Endothelial cell of umbilical vein (primary cell): ENCODE results near the gene RECQL5. TPM values are rescaled to one million over a fixed set of nuclear protein-coding genes. Genes with fewer than 3 reads are reported as not detected.

ENCODE experiments used
- BruUV-seq: library from RNA; stranded (reverse); fragments of 400-500 nt; replicated peaks from 2 replicates; lab custom pipeline; 2021; lab: Mats Ljungman, UMichigan
- CTCF ChIA-PET: fragments of 300-600, 350-600 bp; sonication (Branson Sonifier 250); formaldehyde crosslinking; loops from one replicate; lab custom pipeline; 2021; ENCODE audit warnings: antibody characterized with exemption, inconsistent platforms; lab: Charles Lee
- POLR2A ChIA-PET: fragments of 300-600, 350-600 bp; sonication (Branson Sonifier 250); formaldehyde crosslinking; loops from one replicate; lab custom pipeline; 2021; ENCODE audit warnings: antibody characterized with exemption, inconsistent platforms; lab: Charles Lee
- DNase-seq: peaks from one replicate; pipeline ENCODE4 v3.0.0-alpha.2; 2011; ENCODE audit warnings: low read depth, low spot score
- FAIRE-seq: peaks from 2 replicates; lab custom pipeline; 2011; peaks lifted over from hg19 to GRCh38; lab: Jason Lieb, UNC
- H2AFZ ChIP-seq: 2 replicates; pipeline ENCODE4 v1.6.0; 2012; ENCODE audit warnings: low read depth, low read length, control low read depth, inconsistent platforms
- H3K27ac ChIP-seq: 2 replicates; pipeline ENCODE4 v1.5.1; 2011; ENCODE audit warnings: low read depth, mild to moderate bottlenecking, control low read depth, low read length, moderate library complexity; ENCODE audit not compliant: insufficient read depth
- H3K27me3 ChIP-seq, 2 experiments: 2 replicates each; pipeline versions ENCODE4 v1.6.0 to v1.6.1; 2011; ENCODE audit warnings: low read length in 2 of 2, mixed read lengths in 1 of 2; ENCODE audit not compliant: control insufficient read depth in 2 of 2, insufficient read depth in 2 of 2
- H3K36me3 ChIP-seq, 2 experiments: 2 replicates in 1 of 2; 3 replicates in 1 of 2; pipeline ENCODE4 v1.5.1; 2011; ENCODE audit warnings: low read length in 2 of 2, mild to moderate bottlenecking in 1 of 2, moderate library complexity in 1 of 2; ENCODE audit not compliant: control insufficient read depth in 2 of 2, insufficient read depth in 2 of 2; ENCODE audit errors: extremely low read depth in 1 of 2
- H3K4me1 ChIP-seq: 3 replicates; pipeline ENCODE4 v1.5.1; 2011; ENCODE audit warnings: mild to moderate bottlenecking, low read length; ENCODE audit not compliant: control insufficient read depth, insufficient read depth; ENCODE audit errors: extremely low read depth
- H3K4me2 ChIP-seq: 2 replicates; pipeline ENCODE4 v1.6.1; 2011; ENCODE audit warnings: low read length, control low read depth, mixed read lengths; ENCODE audit not compliant: insufficient read depth
- H3K4me3 ChIP-seq, 3 experiments: fragments of 200-600 bp in 1 of 3; sonication (generic), shearing (Covaris generic) in 1 of 3; replicated peaks in 1 of 3; 2 replicates each; pipeline ENCODE4 v1.5.1; 2011 to 2016; ENCODE audit warnings: control low read depth in 3 of 3, low read length in 3 of 3, mild to moderate bottlenecking in 2 of 3, inconsistent platforms in 1 of 3, low read depth in 1 of 3, moderate library complexity in 1 of 3; ENCODE audit not compliant: insufficient read depth in 1 of 3
- H3K79me2 ChIP-seq: 2 replicates; pipeline ENCODE4 v1.6.0; 2012; ENCODE audit warnings: low read length, inconsistent platforms; ENCODE audit not compliant: control insufficient read depth, insufficient read depth
- H3K9ac ChIP-seq: replicated peaks from 2 replicates; pipeline ENCODE3; 2011; ENCODE audit warnings: low read length, control low read depth; ENCODE audit not compliant: insufficient read depth; ENCODE audit errors: extremely low read depth
- H3K9me1 ChIP-seq: replicated peaks from 3 replicates; pipeline ENCODE4 v1.6.0; 2011; ENCODE audit warnings: mild to moderate bottlenecking, low read length; ENCODE audit not compliant: control insufficient read depth, insufficient read depth; ENCODE audit errors: extremely low read depth
- H3K9me3 ChIP-seq: replicated peaks from 2 replicates; pipeline ENCODE4 v1.5.1; 2012; ENCODE audit warnings: low read length, inconsistent platforms; ENCODE audit not compliant: control insufficient read depth, insufficient read depth
- H4K20me1 ChIP-seq: replicated peaks from 2 replicates; pipeline ENCODE3; 2011; ENCODE audit warnings: mild to moderate bottlenecking, low read length; ENCODE audit not compliant: control insufficient read depth, insufficient read depth; ENCODE audit errors: extremely low read depth
- CTCF ChIP-seq, 2 donors: IDR thresholded peaks; 1 replicate in 1 of 2; 2 replicates in 1 of 2; pipeline ENCODE4 v1.5.1; 2011; ENCODE audit warnings: low read length in 2 of 2, mild to moderate bottlenecking in 2 of 2, moderate library complexity in 2 of 2, control low read depth in 1 of 2, inconsistent platforms in 1 of 2, low read depth in 1 of 2; ENCODE audit not compliant: insufficient read depth in 1 of 2; ENCODE audit errors: extremely low read depth in 1 of 2
- EZH2 ChIP-seq: IDR thresholded peaks from 2 replicates; pipeline ENCODE4 v1.6.1; 2012; ENCODE audit warnings: borderline replicate concordance, low read depth, mild to moderate bottlenecking, moderate library complexity, low read length, inconsistent platforms; ENCODE audit not compliant: severe bottlenecking
- FOS ChIP-seq: IDR thresholded peaks from 2 replicates; pipeline ENCODE4 v1.6.1; 2011; ENCODE audit warnings: mild to moderate bottlenecking, low read length, moderate library complexity, borderline replicate concordance; ENCODE audit not compliant: insufficient read depth
- GATA2 ChIP-seq: IDR thresholded peaks from 2 replicates; pipeline ENCODE4 v1.7.0; 2011; ENCODE audit warnings: low read depth, mild to moderate bottlenecking, moderate library complexity, mixed read lengths, low read length; ENCODE audit not compliant: insufficient read length, insufficient read depth
- JUN ChIP-seq: IDR thresholded peaks from 2 replicates; pipeline ENCODE4 v1.6.1; 2011; ENCODE audit warnings: borderline replicate concordance, low read depth; ENCODE audit not compliant: insufficient read length, insufficient read depth
- MAX ChIP-seq: IDR thresholded peaks from 2 replicates; pipeline ENCODE4 v1.6.1; 2011; ENCODE audit not compliant: insufficient read depth, insufficient read length
- MYC ChIP-seq: IDR thresholded peaks from one replicate; pipeline ENCODE4 v1.6.1; 2011; ENCODE audit warnings: mild to moderate bottlenecking, low read depth, low read length
- POLR2A ChIP-seq: IDR thresholded peaks from 2 replicates; pipeline ENCODE4 v1.6.1; 2012; ENCODE audit warnings: low read depth, mild to moderate bottlenecking, control low read depth, low read length
- POLR2AphosphoS5 ChIP-seq: IDR thresholded peaks from 2 replicates; pipeline ENCODE4 v1.6.1; 2012; ENCODE audit warnings: low read depth, mild to moderate bottlenecking, control low read depth, low read length, moderate library complexity; ENCODE audit not compliant: insufficient read depth
- dilution Hi-C: fragments of 300-500 bp; cut with MboI; formaldehyde crosslinking; loops from one replicate; pipeline ENCODE4 v1.15.0; 2019; ENCODE audit warnings: low sequenced_read_pairs; ENCODE audit not compliant: extremely low pct_ligation_motif_present
- intact Hi-C: fragments of 100-400 bp; cut with micrococcal nuclease; formaldehyde crosslinking; loops from one replicate; pipeline ENCODE4 v1.10.0; 2022
- polyA plus RNA-seq, 4 experiments: library from polyadenylated mRNA; depleted of rRNA in 3 of 4; stranded (reverse) in 3 of 4; unstranded in 1 of 4; fragments of >200 nt; gene quantifications; 2 replicates each; pipeline versions ENCODE4 v1.2.1 to v1.2.3, GENCODE V29; 2011 to 2012; ENCODE audit warnings: missing spikeins in 1 of 4
- total RNA-seq: library from RNA; stranded (reverse); gene quantifications from 2 replicates; pipeline ENCODE4 v1.2.3, GENCODE V29; 2021

Gene RECQL5
- total and polyA plus RNA-seq, 2 donors (not counting 3 experiments of a cell fraction or from before 2014, with no cell fraction given): 21.3 to 30.7 TPM

GRCh38 chr17:75596320-75597087 is 70.5 kb downstream of the RECQL5 start:
- POLR2A ChIA-PET: interaction anchor here (0.6 kb wide), 1 partner anchor 18 kb away, joined by 10 read pairs; no protein-coding TSS in a partner anchor

More at GRCh38 chr17:75596320-75597087, 70.5 kb downstream of the RECQL5 start:
- DNase-seq (no peak), FAIRE-seq (no peak)
- Histone ChIP-seq H3K36me3 (no peaks in the 10 kb centered on the region), H2AFZ (no peak overlapping the region), H3K27me3 (no peaks in the 10 kb centered on the region), H3K9ac (no peak overlapping the region), H3K9me1 (no peaks in the 10 kb centered on the region), H3K79me2 (no peaks in the 10 kb centered on the region), H4K20me1 (no peaks in the 10 kb centered on the region), H3K27ac (no peak overlapping the region), H3K4me1 (no peaks in the 10 kb centered on the region), H3K4me2 (no peak overlapping the region), H3K4me3 (no peak overlapping the region), H3K9me3 (no peaks in the 10 kb centered on the region)
- no TSS peak for BruUV-seq
- intact Hi-C loops: no loop called here
- CTCF ChIA-PET: no interaction called here
- no peak for TF ChIP-seq JUN
- TF ChIP-seq CTCF (IDR thresholded peaks at IDR 0.05; ENCODE audit: extremely low read depth in 1 of 2, insufficient read depth in 1 of 2, low read depth in 1 of 2, low read length in 2 of 2): no peak
- no peak for TF ChIP-seq POLR2AphosphoS5
- no peak for TF ChIP-seq FOS
- no peak for TF ChIP-seq MYC
- TF ChIP-seq EZH2: no peak
- TF ChIP-seq POLR2A: no peak
- TF ChIP-seq GATA2: no peak
- no peak for TF ChIP-seq MAX
- dilution Hi-C loops: no loop called here
